Panc1 (cell line): Measurements from ENCODE around the gene IGFALS. TPM values are rescaled to one million over a fixed set of nuclear protein-coding genes. Genes with fewer than 3 reads are reported as not detected.

Source experiments
- ATAC-seq: fragments of 200-7000 bp; cut with Tn5 transposase; 2 replicates; pipeline ENCODE4 v1.9.1; 2020; ENCODE audit warnings: mild to moderate bottlenecking, moderate library complexity
- BruUV-seq: library from RNA; stranded (reverse); fragments of 400-500 nt; replicated peaks from 2 replicates; lab custom pipeline; 2021; lab: Mats Ljungman, UMichigan
- CTCF ChIA-PET: fragments of 300-600 bp; sonication (Branson Sonifier 250); formaldehyde crosslinking; loops from one replicate; lab custom pipeline; 2022; ENCODE audit warnings: antibody characterized with exemption; lab: Charles Lee
- POLR2A ChIA-PET: fragments of 300-600 bp; sonication (Branson Sonifier 250); formaldehyde crosslinking; loops from one replicate; lab custom pipeline; 2022; ENCODE audit warnings: antibody characterized with exemption; lab: Charles Lee
- DNase-seq: peaks from one replicate; pipeline ENCODE4 v3.0.0-alpha.2; 2010; ENCODE audit warnings: low read depth, low spot score
- H3K27ac ChIP-seq: 2 replicates; pipeline ENCODE4 v1.5.1; 2011; ENCODE audit warnings: mild to moderate bottlenecking, low read length, inconsistent platforms
- H3K27me3 ChIP-seq: fragments of 200-500 bp; sonication (Bioruptor generic); 2 replicates; pipeline ENCODE4 v1.6.0; 2014; ENCODE audit warnings: low read length, inconsistent platforms; ENCODE audit not compliant: control insufficient read depth, insufficient read depth
- H3K36me3 ChIP-seq: fragments of 200-500 bp; sonication (Bioruptor generic); 2 replicates; pipeline ENCODE4 v1.5.1; 2014; ENCODE audit warnings: inconsistent platforms, mild to moderate bottlenecking, low read length, moderate library complexity; ENCODE audit not compliant: control insufficient read depth, insufficient read depth
- H3K4me1 ChIP-seq: 2 replicates; pipeline ENCODE4 v1.5.1; 2011; ENCODE audit warnings: inconsistent platforms, mild to moderate bottlenecking, low read length, moderate library complexity; ENCODE audit not compliant: control insufficient read depth, insufficient read depth
- H3K4me3 ChIP-seq, 2 experiments: 2 replicates each; pipeline ENCODE4 v1.5.1; 2011 to 2012; ENCODE audit warnings: low read depth in 2 of 2, low read length in 2 of 2, mild to moderate bottlenecking in 2 of 2, inconsistent platforms in 1 of 2, moderate library complexity in 1 of 2
- H3K9me3 ChIP-seq: fragments of 200-500 bp; sonication (Bioruptor generic); 2 replicates; pipeline ENCODE4 v1.5.1; 2014; ENCODE audit warnings: low read depth, mild to moderate bottlenecking, inconsistent platforms, low read length, moderate library complexity; ENCODE audit not compliant: control insufficient read depth, insufficient read depth
- POLR2AphosphoS5 ChIP-seq: IDR thresholded peaks from 2 replicates; pipeline ENCODE4 v1.6.1; 2012; ENCODE audit warnings: mild to moderate bottlenecking, low read depth, low read length, moderate library complexity
- SIN3A ChIP-seq: IDR thresholded peaks from 2 replicates; pipeline ENCODE4 v1.6.1; 2012; ENCODE audit warnings: low read depth, mild to moderate bottlenecking, low read length, moderate library complexity, borderline replicate concordance; ENCODE audit not compliant: insufficient read depth
- TCF7L2 ChIP-seq: IDR thresholded peaks from 2 replicates; pipeline ENCODE4 v1.6.1; 2011; ENCODE audit warnings: mild to moderate bottlenecking, low read depth, low read length, inconsistent platforms
- in situ Hi-C: cut with HindIII; loops from 2 replicates; pipeline ENCODE4 v1.10.0; 2016; ENCODE audit warnings: low sequenced_read_pairs, low pct_unique_long_range_greater_than_20kb
- intact Hi-C: fragments of 100-400 bp; cut with micrococcal nuclease; formaldehyde crosslinking; loops from one replicate; pipeline ENCODE4 v1.10.0; 2022; ENCODE audit not compliant: unreplicated experiment
- total RNA-seq: library from RNA; stranded (reverse); gene quantifications from one replicate; pipeline ENCODE4 v1.2.1, GENCODE V29; 2021; ENCODE audit not compliant: unreplicated experiment
- TF ChIP-seq, protein P1 (sequence below), 2 experiments: IDR thresholded peaks; 2 replicates each; pipeline ENCODE4 v1.6.1; 2011 to 2012; ENCODE audit warnings: low read depth in 2 of 2, control low read depth in 1 of 2, low read length in 1 of 2, mild to moderate bottlenecking in 1 of 2, moderate library complexity in 1 of 2; ENCODE audit not compliant: insufficient read depth in 1 of 2
- TF ChIP-seq, protein P2 (sequence below): fragments of 450-650 bp; IDR thresholded peaks from 2 replicates; pipeline ENCODE4 v1.5.1; 2017; ENCODE audit warnings: mild to moderate bottlenecking

The IGFALS gene
- total RNA-seq, 1 experiment from 2014 or later, result 0.10 TPM

DNA sequence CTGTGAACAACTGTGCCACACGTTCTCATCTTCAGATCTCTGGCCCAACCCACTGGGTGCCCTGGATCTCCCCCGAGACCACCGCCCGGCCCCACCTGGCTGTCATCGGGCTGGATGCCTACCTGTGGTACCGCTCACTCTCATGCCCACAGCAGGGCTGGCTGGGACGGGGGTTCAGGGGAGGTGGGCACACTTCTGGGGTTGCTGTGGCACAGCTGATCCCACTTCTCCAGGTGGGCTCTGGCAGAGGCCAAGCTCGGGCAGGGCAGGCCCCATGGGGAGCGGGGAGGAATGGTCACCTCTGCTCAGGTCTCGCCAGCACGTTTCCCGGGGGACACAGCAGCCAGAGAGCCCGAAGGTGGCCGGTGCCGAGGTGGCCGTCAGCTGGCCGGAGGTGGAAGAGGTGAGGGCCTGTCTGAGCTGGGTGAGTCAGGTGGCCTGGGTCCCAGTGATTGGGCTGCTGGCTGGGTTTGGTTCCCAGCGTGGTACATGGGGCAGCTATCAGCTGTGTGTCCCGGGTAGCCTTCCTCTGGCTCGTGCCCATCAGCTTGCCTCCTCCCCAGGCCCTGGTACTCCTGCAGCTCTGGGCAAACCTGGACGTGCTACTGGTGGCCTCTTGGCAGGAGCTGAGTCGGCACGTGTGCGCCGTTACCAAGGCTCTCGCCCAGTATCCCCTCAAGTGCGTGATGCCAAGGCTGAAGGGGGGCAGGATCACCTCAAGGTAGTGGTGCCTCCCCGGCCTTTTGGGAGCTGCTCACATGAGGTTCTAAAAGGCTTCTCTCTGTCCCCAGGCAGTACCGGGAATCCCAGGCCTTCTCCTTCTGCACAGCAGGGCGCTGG is 18.3 kb downstream of the IGFALS start:
- H3K9me3 ChIP-seq, result no peaks in the 10 kb centered on the region
- intact Hi-C loops (loop anchor here (10.0 kb wide), 1 partner anchor 1090 kb away; the partner anchor contains the start of genes JMJD8 and STUB1), in situ Hi-C loops (no loop called here)
- no peaks in the 10 kb centered on the region for H3K27me3 ChIP-seq
- peak overlapping the region; percentile 95 for H3K27ac ChIP-seq
- BruUV-seq, result TSS peak; percentile 24
- peaks cover 53% of the 10 kb centered on the region for H3K4me1 ChIP-seq
- no peak for TF ChIP-seq SIN3A
- TF ChIP-seq, protein P1, sequence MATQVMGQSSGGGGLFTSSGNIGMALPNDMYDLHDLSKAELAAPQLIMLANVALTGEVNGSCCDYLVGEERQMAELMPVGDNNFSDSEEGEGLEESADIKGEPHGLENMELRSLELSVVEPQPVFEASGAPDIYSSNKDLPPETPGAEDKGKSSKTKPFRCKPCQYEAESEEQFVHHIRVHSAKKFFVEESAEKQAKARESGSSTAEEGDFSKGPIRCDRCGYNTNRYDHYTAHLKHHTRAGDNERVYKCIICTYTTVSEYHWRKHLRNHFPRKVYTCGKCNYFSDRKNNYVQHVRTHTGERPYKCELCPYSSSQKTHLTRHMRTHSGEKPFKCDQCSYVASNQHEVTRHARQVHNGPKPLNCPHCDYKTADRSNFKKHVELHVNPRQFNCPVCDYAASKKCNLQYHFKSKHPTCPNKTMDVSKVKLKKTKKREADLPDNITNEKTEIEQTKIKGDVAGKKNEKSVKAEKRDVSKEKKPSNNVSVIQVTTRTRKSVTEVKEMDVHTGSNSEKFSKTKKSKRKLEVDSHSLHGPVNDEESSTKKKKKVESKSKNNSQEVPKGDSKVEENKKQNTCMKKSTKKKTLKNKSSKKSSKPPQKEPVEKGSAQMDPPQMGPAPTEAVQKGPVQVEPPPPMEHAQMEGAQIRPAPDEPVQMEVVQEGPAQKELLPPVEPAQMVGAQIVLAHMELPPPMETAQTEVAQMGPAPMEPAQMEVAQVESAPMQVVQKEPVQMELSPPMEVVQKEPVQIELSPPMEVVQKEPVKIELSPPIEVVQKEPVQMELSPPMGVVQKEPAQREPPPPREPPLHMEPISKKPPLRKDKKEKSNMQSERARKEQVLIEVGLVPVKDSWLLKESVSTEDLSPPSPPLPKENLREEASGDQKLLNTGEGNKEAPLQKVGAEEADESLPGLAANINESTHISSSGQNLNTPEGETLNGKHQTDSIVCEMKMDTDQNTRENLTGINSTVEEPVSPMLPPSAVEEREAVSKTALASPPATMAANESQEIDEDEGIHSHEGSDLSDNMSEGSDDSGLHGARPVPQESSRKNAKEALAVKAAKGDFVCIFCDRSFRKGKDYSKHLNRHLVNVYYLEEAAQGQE (IDR thresholded peaks at IDR 0.05; ENCODE audit: insufficient read depth in 1 of 2, low read depth in 2 of 2, low read length in 1 of 2), result no peak
- TF ChIP-seq, protein P2, sequence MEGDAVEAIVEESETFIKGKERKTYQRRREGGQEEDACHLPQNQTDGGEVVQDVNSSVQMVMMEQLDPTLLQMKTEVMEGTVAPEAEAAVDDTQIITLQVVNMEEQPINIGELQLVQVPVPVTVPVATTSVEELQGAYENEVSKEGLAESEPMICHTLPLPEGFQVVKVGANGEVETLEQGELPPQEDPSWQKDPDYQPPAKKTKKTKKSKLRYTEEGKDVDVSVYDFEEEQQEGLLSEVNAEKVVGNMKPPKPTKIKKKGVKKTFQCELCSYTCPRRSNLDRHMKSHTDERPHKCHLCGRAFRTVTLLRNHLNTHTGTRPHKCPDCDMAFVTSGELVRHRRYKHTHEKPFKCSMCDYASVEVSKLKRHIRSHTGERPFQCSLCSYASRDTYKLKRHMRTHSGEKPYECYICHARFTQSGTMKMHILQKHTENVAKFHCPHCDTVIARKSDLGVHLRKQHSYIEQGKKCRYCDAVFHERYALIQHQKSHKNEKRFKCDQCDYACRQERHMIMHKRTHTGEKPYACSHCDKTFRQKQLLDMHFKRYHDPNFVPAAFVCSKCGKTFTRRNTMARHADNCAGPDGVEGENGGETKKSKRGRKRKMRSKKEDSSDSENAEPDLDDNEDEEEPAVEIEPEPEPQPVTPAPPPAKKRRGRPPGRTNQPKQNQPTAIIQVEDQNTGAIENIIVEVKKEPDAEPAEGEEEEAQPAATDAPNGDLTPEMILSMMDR, result no peak
- TF ChIP-seq TCF7L2, result no peak
- no peak for TF ChIP-seq POLR2AphosphoS5
- ATAC-seq (no peak), DNase-seq (no peak)
- no peaks in the 10 kb centered on the region; the same call in 1 of the 2 replicates for H3K36me3 ChIP-seq
- CTCF ChIA-PET, result interaction anchor here (0.5 kb wide), 1 partner anchor 162 kb away, joined by 4 read pairs; no protein-coding TSS in a partner anchor
- POLR2A ChIA-PET, result no interaction called here
- no peak overlapping the region for H3K4me3 ChIP-seq

DNA sequence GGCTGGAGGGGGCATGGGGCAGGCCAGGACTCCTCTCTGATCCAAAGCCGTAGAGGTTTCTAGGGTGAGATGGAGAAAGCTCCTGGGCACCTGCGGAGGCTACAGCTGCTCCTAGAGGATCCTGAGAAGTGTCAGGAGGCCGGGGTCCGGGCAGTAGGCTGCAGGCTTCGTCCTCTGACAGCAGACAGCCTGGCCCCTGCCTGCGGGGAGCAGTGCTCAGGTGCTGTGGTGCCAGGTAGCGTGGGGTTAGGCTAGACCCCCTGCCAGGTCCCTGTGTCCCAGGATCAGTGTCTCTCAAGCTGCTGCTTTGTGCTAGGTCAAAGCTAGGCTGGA is 19.1 kb downstream of the IGFALS start:
- intact Hi-C loops (loop anchor here (10.0 kb wide), 1 partner anchor 1090 kb away; the partner anchor contains the start of genes JMJD8 and STUB1), in situ Hi-C loops (no loop called here)
- H3K4me3 ChIP-seq, result peak overlapping the region; percentile 60 to 71
- peak overlapping the region; percentile 95 for H3K27ac ChIP-seq
- TF ChIP-seq, protein P1 (IDR thresholded peaks at IDR 0.05; ENCODE audit: insufficient read depth in 1 of 2, low read depth in 2 of 2, low read length in 1 of 2), result no peak
- TF ChIP-seq SIN3A, result no peak
- TF ChIP-seq, protein P2, result no peak
- no peak for TF ChIP-seq TCF7L2
- TF ChIP-seq POLR2AphosphoS5, result no peak
- no peaks in the 10 kb centered on the region for H3K9me3 ChIP-seq
- H3K27me3 ChIP-seq, result no peaks in the 10 kb centered on the region
- DNase-seq (no peak), ATAC-seq (no peak)
- peaks cover 51% of the 10 kb centered on the region for H3K4me1 ChIP-seq
- POLR2A ChIA-PET, result no interaction called here
- CTCF ChIA-PET, result interaction anchor here (1.3 kb wide), 1 partner anchor 8 kb away, joined by 5 read pairs; the partner anchor contains the start of genes NUBP2 and SPSB3
- no peaks in the 10 kb centered on the region; the same call in 1 of the 2 replicates for H3K36me3 ChIP-seq
- no TSS peak for BruUV-seq
